Measurements from ENCODE around the gene RAB6B. TPM values are rescaled to one million over a fixed set of nuclear protein-coding genes. Genes with fewer than 3 reads are reported as not detected.

RAB6B gene
- total and polyA plus RNA-seq, 2 of the 8 experiments (the other 6 are each of a cell fraction or from before 2014, with no cell fraction given), result 7.9 to 15.6 TPM

- Histone ChIP-seq H4K5ac (ENCODE audit: insufficient read length, low read depth, low read length) (no peak overlapping the region), H2BK15ac (ENCODE audit: low read length) (0 out of 2 replicates have a peak overlapping the region, but pooled peaks have one; percentile 46)
- no peak for TF ChIP-seq POLR2AphosphoS5 (IDR thresholded peaks at IDR 0.05; ENCODE audit: low read depth, low read length)
- TF ChIP-seq E2F6 (IDR thresholded peaks at IDR 0.05), result no peak
- no peak for TF ChIP-seq BACH1 (IDR thresholded peaks at IDR 0.05; ENCODE audit: low read length)
- TF ChIP-seq, protein P1, sequence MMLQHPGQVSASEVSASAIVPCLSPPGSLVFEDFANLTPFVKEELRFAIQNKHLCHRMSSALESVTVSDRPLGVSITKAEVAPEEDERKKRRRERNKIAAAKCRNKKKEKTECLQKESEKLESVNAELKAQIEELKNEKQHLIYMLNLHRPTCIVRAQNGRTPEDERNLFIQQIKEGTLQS (IDR thresholded peaks at IDR 0.05; ENCODE audit: insufficient read depth, low read depth, low read length), result no peak
- TF ChIP-seq HDAC2 (IDR thresholded peaks at IDR 0.05; ENCODE audit: borderline replicate concordance in 1 of 2, low read depth in 2 of 2, low read length in 2 of 2), result no peak
- TF ChIP-seq CREB1 (IDR thresholded peaks at IDR 0.05), result no peak
- TF ChIP-seq POU5F1 (IDR thresholded peaks at IDR 0.05; ENCODE audit: low read depth, low read length), result no peak
- TF ChIP-seq RNF2 (IDR thresholded peaks at IDR 0.05; ENCODE audit: borderline replicate concordance, low read depth, low read length, missing control alignments, poor library complexity, severe bottlenecking), result no peak
- no peak for TF ChIP-seq KDM5A (IDR thresholded peaks at IDR 0.05; ENCODE audit: low read length)
- TF ChIP-seq CBX8 (IDR thresholded peaks at IDR 0.05; ENCODE audit: borderline replicate concordance, low read depth, low read length), result no peak
These were observed 7.6 kb downstream of the RAB6B start for GRCh38 chr3:133887803-133888703.

More at GRCh38 chr3:133887803-133888703, 7.6 kb downstream of the RAB6B start:
- no peaks in the 10 kb centered on the region; the same call in 1 of the 2 replicates for H3K79me1 ChIP-seq (ENCODE audit: low read depth, low read length)
- H3K9me3 ChIP-seq (ENCODE audit: insufficient read depth in 2 of 2, low read depth in 1 of 2, low read length in 1 of 2), result no peaks in the 10 kb centered on the region
- H3K14ac ChIP-seq (ENCODE audit: insufficient read length), result no peak overlapping the region
- no peaks in the 10 kb centered on the region for H3K36me3 ChIP-seq (ENCODE audit: control insufficient read depth in 2 of 4, insufficient read depth in 4 of 4, low read length in 3 of 4)
- no peak overlapping the region for H2AFZ ChIP-seq (ENCODE audit: low read length)
- H3K4me3 ChIP-seq (ENCODE audit: extremely low read depth in 1 of 4, insufficient read depth in 2 of 4, low read depth in 3 of 4, low read length in 4 of 4), result no peak overlapping the region
- DNase-seq (ENCODE audit: low read depth in 1 of 2, low spot score in 2 of 2), result peak in 1 of 2 experiments; percentile 40
- FAIRE-seq, result no peak
- no peaks in the 10 kb centered on the region for H4K20me1 ChIP-seq (replicated peaks in 1 of 2; ENCODE audit: control insufficient read depth in 1 of 2, insufficient read depth in 2 of 2, low read length in 2 of 2)
- no peak overlapping the region for H3K9ac ChIP-seq (replicated peaks in 1 of 4; ENCODE audit: extremely low read depth in 1 of 4, low read depth in 3 of 4, low read length in 3 of 4)
- no peak overlapping the region for H2BK120ac ChIP-seq (replicated peaks; ENCODE audit: low read depth, low read length)
- no peak overlapping the region for H2BK5ac ChIP-seq (ENCODE audit: low read depth, low read length)
- CTCF ChIA-PET (ENCODE audit: partially characterized antibody), result interaction anchor here (0.8 to 1.5 kb wide), 4 partner anchors 9 to 55 kb away, joined by 3 to 4 read pairs (median 3); no protein-coding TSS in a partner anchor
- no peak overlapping the region for H3K27ac ChIP-seq (ENCODE audit: low read depth, low read length)
- POLR2A ChIA-PET (ENCODE audit: partially characterized antibody), result no interaction called here
- H3K79me2 ChIP-seq (ENCODE audit: control insufficient read depth in 1 of 2, insufficient read depth in 2 of 2, low read length in 2 of 2), result no peaks in the 10 kb centered on the region
- 0 out of 2 replicates have a peak overlapping the region, but pooled peaks have one; percentile 7 for H2BK12ac ChIP-seq (ENCODE audit: low read depth, low read length)
- no peak overlapping the region for H2BK20ac ChIP-seq (ENCODE audit: low read length)
- no peak overlapping the region for H3K56ac ChIP-seq (replicated peaks; ENCODE audit: insufficient read length, low read depth, low read length)
- H3K23ac ChIP-seq (ENCODE audit: insufficient read length), result no peak overlapping the region
- no peak overlapping the region for H3K18ac ChIP-seq (ENCODE audit: extremely low read depth, low read length)
- H3K4ac ChIP-seq (replicated peaks; ENCODE audit: insufficient read length, low read depth, low read length), result no peak overlapping the region
- no peaks in the 10 kb centered on the region for H3K23me2 ChIP-seq (ENCODE audit: low read depth, low read length)
- H3K4me1 ChIP-seq (replicated peaks in 1 of 4; ENCODE audit: control insufficient read depth in 3 of 4, insufficient read depth in 4 of 4, low read length in 3 of 4), result peaks cover 0 to 6% (median 1%) of the 10 kb centered on the region in 4 experiments; a peak in 2 of 7 replicates
- WGBS, 2 experiments (ENCODE audit: extremely low coverage in 1 of 2, insufficient coverage in 1 of 2, insufficient read length in 1 of 2, insufficient replicate concordance in 2 of 2, low coverage in 1 of 2, low lambda C conversion rate in 2 of 2, missing lambda C conversion rate in 1 of 2), result 81% methylated on average over 8 of the region's 8 CpGs; no CpG with 5 or more reads in 1 of the 2 experiments
- H4K8ac ChIP-seq (ENCODE audit: extremely low read depth, insufficient read depth, low read length), result no peak overlapping the region
- no peak overlapping the region for H2AK5ac ChIP-seq (ENCODE audit: low read depth, low read length)
- peaks cover 0 to 5% (median 2%) of the 10 kb centered on the region in 4 experiments; a peak in 3 of 7 replicates for H3K27me3 ChIP-seq (replicated peaks in 1 of 4; ENCODE audit: control insufficient read depth in 3 of 4, extremely low read depth in 1 of 4, insufficient read depth in 3 of 4, low read length in 3 of 4)
- H3K4me2 ChIP-seq (ENCODE audit: insufficient read depth in 1 of 2, low read depth in 2 of 2, low read length in 2 of 2), result 0 out of 4 replicates have a peak overlapping the region, but pooled peaks of 1 of the 2 experiments have one; percentile 20
- H4K91ac ChIP-seq (replicated peaks; ENCODE audit: insufficient read length, low read length), result no peak overlapping the region

Measured in H1 (cell line).